Stimulated activated CD4-positive, alpha-beta T cell treated with anti-CD3 and anti-CD28 coated beads, Interleukin-4, amount 100 ng/mL, for 1 hour (primary cell): ENCODE data around the gene MSANTD3.
"Not testable (repeated sequence)": the region's sequence is repeated elsewhere in the genome, so short reads cannot be mapped to it uniquely, and the experiment has no call there.

Experiments used
- DNase-seq: peaks from one replicate; pipeline ENCODE4 v3.0.0-alpha.2; 2020

MSANTD3 gene

GRCh38 chr9:100430286-100430940, 3.5 kb downstream of the MSANTD3 start:
- DNase-seq = no peak

- no peak for DNase-seq
Measured at GRCh38 chr9:100431886-100432285, 4.9 kb downstream of the MSANTD3 start.

- DNase-seq = no peak
Measured at GRCh38 chr9:100432736-100433135, 5.8 kb downstream of the MSANTD3 start.

- DNase-seq = no peak
Measured at GRCh38 chr9:100436571-100436970, 9.6 kb downstream of the MSANTD3 start.

GRCh38 chr9:100437860-100438805, 11.2 kb downstream of the MSANTD3 start:
- peak; percentile 59 for DNase-seq

GRCh38 chr9:100440071-100440470, 13.1 kb downstream of the MSANTD3 start:
- DNase-seq = no peak

- not testable (repeated sequence) for DNase-seq
Measured at GRCh38 chr9:100440487-100440886, 13.5 kb downstream of the MSANTD3 start.

- no peak for DNase-seq
Measured at GRCh38 chr9:100441911-100442361, 15.0 kb downstream of the MSANTD3 start.

GRCh38 chr9:100443781-100444768, 17.1 kb downstream of the MSANTD3 start:
- no peak for DNase-seq

GRCh38 chr9:100445161-100445902, 18.4 kb downstream of the MSANTD3 start:
- no peak for DNase-seq

- DNase-seq = no peak
Measured at GRCh38 chr9:100445903-100446549, 19.1 kb downstream of the MSANTD3 start.

GRCh38 chr9:100447041-100447440, 20.1 kb downstream of the MSANTD3 start:
- no peak for DNase-seq

GRCh38 chr9:100448266-100448665, 21.3 kb downstream of the MSANTD3 start:
- DNase-seq = no peak

GRCh38 chr9:100449420-100449819, 22.5 kb downstream of the MSANTD3 start:
- no peak for DNase-seq

GRCh38 chr9:100452894-100453293, 26.0 kb downstream of the MSANTD3 start:
- no peak for DNase-seq

- no peak for DNase-seq
Measured at GRCh38 chr9:100455470-100455869, 28.5 kb downstream of the MSANTD3 start.

GRCh38 chr9:100457517-100457916, 30.6 kb downstream of the MSANTD3 start:
- DNase-seq = no peak

GRCh38 chr9:100459963-100460362, 33.0 kb downstream of the MSANTD3 start:
- no peak for DNase-seq

GRCh38 chr9:100465274-100465673, 38.3 kb downstream of the MSANTD3 start:
- no peak for DNase-seq

- no peak for DNase-seq
Measured at GRCh38 chr9:100465761-100466160, 38.8 kb downstream of the MSANTD3 start.

GRCh38 chr9:100466171-100466828, 39.4 kb downstream of the MSANTD3 start:
- DNase-seq = no peak
